HUES64 (cell line): ENCODE data around the gene RPS10.

Experiments
- H3K27ac ChIP-seq: 2 replicates; pipeline ENCODE4 v1.7.0; 2013; ENCODE audit warnings: low read depth, low read length, inconsistent platforms
- H3K27me3 ChIP-seq: 2 replicates; pipeline ENCODE4 v1.6.1; 2013; ENCODE audit warnings: mild to moderate bottlenecking, low read length; ENCODE audit not compliant: insufficient read depth
- H3K36me3 ChIP-seq: 2 replicates; pipeline ENCODE4 v1.6.1; 2013; ENCODE audit warnings: mild to moderate bottlenecking, low read length; ENCODE audit not compliant: insufficient read depth
- H3K4me1 ChIP-seq: 2 replicates; pipeline ENCODE4 v1.6.1; 2013; ENCODE audit warnings: mild to moderate bottlenecking, low read length, moderate library complexity; ENCODE audit not compliant: insufficient read depth
- H3K4me3 ChIP-seq: 2 replicates; pipeline ENCODE4 v1.5.1; 2013; ENCODE audit warnings: mild to moderate bottlenecking, low read length, moderate library complexity
- H3K9ac ChIP-seq: 2 replicates; pipeline ENCODE4 v1.6.1; 2013; ENCODE audit warnings: mild to moderate bottlenecking, low read depth, low read length
- H3K9me3 ChIP-seq: 2 replicates; pipeline ENCODE4 v1.6.1; 2013; ENCODE audit warnings: low read depth, low read length; ENCODE audit not compliant: insufficient read depth
- WGBS: fragments of 150-250, 120-280 bp; methylation state at CpG from one replicate; pipeline ENCODE4 v1.1.7; 2013; ENCODE audit warnings: missing lambda C conversion rate; 5-methylcytosine and 5-hydroxymethylcytosine counted together

Gene RPS10

DNA sequence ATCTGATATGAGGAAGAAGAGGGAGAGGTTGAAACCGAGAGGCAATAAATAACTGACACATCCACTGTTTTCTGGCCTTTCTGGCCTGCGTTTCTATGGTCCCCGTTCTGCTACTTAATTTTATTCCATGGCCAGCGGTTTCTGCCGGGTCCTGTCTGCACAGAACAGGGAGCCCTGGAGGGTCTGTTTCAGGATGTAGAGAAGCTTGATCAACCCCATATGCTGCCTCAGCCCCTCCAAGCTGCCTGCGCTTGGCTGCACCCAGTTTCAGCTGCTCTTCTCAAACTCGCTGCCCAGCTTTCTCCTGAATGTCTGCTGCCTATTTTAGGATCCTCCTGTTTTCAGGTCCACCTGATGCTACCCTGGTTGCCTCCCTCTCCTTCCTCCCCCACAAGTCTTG is 21.5 kb upstream of the RPS10 start:
- Histone ChIP-seq H3K27me3 (no peaks in the 10 kb centered on the region), H3K4me3 (no peak overlapping the region), H3K4me1 (no peaks in the 10 kb centered on the region), H3K9me3 (no peaks in the 10 kb centered on the region), H3K9ac (no peak overlapping the region), H3K27ac (no peak overlapping the region), H3K36me3 (no peaks in the 10 kb centered on the region)
- WGBS: 96% methylated on average over 7 of the region's 7 CpGs

DNA sequence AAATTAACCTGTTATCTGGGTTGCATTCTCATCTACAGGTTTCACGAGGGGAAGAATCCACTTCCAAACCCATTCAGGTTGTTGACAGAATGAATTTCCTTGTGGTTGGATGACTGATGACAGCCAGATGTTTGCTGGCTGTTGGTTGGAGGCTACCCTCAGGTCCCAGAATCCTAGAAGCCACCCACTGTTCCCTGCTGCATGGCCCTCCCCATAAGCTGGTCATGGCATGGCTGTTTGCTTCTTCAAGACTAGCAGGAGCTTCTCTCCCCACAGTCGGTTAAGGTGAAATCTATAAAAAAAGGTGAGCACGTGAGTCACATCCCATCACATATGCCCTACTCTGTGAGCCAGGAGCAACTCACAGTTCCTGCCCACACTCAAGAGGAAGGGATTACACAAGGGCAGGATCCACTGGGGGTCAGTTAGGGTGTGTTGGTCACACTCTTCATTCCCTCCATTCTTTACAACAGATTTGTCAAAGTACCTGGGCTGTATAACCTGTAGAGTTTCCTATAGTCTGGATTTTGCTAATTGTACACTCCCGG is 19.5 kb upstream of the RPS10 start:
- Histone ChIP-seq H3K36me3 (no peaks in the 10 kb centered on the region), H3K27ac (no peak overlapping the region), H3K4me3 (no peak overlapping the region), H3K27me3 (no peaks in the 10 kb centered on the region), H3K9me3 (no peaks in the 10 kb centered on the region), H3K9ac (no peak overlapping the region), H3K4me1 (no peaks in the 10 kb centered on the region)
- WGBS: 90% methylated on average over 4 of the region's 4 CpGs

DNA sequence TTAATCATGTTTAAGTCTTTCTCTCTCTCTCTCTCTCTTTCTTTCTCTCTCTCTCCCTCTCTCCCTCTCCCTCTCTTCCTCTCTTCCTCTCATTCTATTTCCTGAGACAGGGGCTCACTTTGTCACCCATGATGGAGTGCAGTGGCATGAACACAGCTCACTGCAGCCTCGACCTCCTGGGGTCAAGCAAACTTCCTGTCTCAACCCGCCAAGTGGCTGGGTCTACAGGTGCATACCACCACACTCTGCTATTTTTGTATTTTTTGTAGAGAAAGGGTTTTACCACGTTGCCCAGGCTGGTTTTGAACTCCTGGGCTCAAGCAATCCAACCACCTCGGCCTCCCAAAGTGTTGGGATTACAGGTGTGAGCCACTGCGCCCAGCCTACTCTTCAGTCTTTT is 15.7 kb upstream of the RPS10 start:
- Histone ChIP-seq H3K9me3 (peaks cover 13% of the 10 kb centered on the region), H3K4me3 (no peak overlapping the region), H3K9ac (no peak overlapping the region), H3K27me3 (no peaks in the 10 kb centered on the region), H3K4me1 (no peaks in the 10 kb centered on the region), H3K36me3 (no peaks in the 10 kb centered on the region), H3K27ac (no peak overlapping the region)
- 93% methylated on average over 5 of the region's 5 CpGs for WGBS

DNA sequence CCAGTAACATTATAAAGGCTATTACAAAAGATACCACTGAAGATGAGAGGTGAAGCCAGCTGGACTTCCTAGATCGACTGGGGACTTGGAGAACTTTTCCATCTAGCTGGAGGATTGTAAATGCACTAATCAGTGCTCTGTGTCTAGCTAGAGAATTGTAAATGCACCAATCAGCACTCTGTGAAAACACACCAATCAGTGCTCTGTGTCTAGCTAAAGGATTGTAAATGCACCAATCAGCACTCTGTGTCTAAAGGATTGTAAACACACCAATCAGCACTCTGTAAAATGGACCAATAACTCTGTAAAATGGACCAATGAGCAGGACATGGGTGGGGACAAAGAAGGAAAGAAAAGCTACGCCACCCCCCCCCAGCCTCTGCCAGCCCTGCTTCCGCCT is 13.6 kb upstream of the RPS10 start:
- H3K9me3 ChIP-seq: peaks cover 17% of the 10 kb centered on the region
- H3K36me3 ChIP-seq: no peaks in the 10 kb centered on the region
- H3K27ac ChIP-seq: no peak overlapping the region
- H3K27me3 ChIP-seq: no peaks in the 10 kb centered on the region
- H3K9ac ChIP-seq: no peak overlapping the region
- no peak overlapping the region for H3K4me3 ChIP-seq
- no peaks in the 10 kb centered on the region for H3K4me1 ChIP-seq
- 88% methylated on average over 1 of the region's 3 CpGs for WGBS

DNA sequence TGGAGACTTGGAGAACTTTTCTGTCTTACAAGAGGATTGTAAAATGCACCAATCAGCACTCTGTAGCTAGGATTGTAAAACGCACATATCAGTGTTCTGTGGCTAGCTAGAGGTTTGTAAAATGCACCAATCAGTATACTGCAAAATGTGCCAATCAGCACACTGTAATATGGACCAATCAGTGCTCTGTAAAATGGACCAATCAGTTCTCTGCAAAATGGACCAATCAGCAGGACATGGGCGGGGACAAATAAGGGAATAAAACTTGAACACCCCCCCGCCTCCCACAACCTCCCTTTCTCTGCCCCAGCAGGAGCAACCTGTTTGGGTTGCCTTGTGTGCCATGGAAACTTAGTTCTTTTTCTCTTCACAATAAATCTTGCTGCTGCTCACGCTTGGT is 12.8 kb upstream of the RPS10 start:
- Histone ChIP-seq H3K27ac (no peak overlapping the region), H3K9ac (no peak overlapping the region), H3K36me3 (no peaks in the 10 kb centered on the region), H3K4me1 (no peaks in the 10 kb centered on the region), H3K9me3 (peaks cover 17% of the 10 kb centered on the region), H3K27me3 (no peaks in the 10 kb centered on the region), H3K4me3 (no peak overlapping the region)
- WGBS: 91% methylated on average over 3 of the region's 4 CpGs

DNA sequence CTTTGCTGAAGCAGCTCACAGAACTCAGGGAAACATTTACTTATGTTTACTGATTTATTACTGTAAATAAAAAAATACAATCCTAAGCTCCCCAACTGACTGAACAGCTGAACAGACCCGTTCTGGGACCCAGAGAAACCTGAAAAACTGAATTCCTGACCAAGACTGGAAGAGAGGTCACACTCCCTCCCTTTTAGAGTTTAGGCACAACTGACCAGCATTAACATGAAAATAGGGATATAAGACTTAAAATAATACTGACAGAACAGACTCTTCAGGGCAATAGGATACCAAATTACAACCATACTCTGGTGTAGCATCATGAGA is 11.7 kb upstream of the RPS10 start:
- no peaks in the 10 kb centered on the region for H3K4me1 ChIP-seq
- no peaks in the 10 kb centered on the region for H3K36me3 ChIP-seq
- peaks cover 17% of the 10 kb centered on the region for H3K9me3 ChIP-seq
- WGBS: 100% methylated on average over 1 of the region's 1 CpG
- H3K4me3 ChIP-seq: no peak overlapping the region
- H3K27me3 ChIP-seq: no peaks in the 10 kb centered on the region
- H3K9ac ChIP-seq: no peak overlapping the region
- no peak overlapping the region for H3K27ac ChIP-seq

DNA sequence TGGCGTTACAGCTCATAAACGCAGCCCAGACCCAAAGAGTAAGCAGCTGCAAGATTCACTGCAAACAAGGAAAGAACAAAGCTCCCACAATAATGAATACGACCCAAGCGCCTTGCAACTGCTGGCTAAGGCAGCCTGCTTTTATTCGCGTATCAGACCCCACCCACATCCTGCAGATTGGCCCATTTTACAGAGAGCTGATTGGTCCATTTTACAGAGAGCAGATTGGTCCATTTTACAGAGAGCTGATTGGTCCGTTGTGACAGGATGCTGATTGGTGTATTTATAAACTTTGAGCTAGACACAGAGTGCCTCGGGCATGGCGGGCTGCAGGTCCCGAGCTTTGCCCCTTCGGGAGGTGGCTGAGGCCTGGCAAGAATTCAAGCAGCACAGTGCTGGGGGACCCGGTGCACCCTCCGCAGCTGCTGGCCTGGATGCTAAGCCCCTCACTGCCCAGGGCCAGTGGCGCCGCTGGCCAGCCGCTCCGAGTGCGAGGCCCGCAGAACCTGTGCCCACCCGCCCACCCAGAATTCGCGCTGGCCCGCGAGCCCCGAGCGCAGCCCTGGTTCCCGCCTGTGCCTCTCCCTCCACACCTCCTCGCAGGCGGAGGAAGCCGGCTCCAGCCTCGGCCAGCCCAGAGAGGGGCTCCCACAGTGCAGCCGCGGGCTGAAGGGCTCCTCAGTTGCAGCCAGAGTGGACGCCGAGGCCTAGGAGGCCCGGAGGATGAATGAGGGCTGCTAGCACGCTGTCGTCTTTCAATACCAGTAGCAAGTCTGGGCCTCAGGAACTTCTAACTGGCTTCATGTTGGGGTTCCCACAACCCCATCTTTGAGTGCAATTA is 11.2 kb upstream of the RPS10 start:
- no peak overlapping the region for H3K9ac ChIP-seq
- H3K4me1 ChIP-seq: no peaks in the 10 kb centered on the region
- peaks cover 17% of the 10 kb centered on the region for H3K9me3 ChIP-seq
- 94% methylated on average over 38 of the region's 38 CpGs for WGBS
- H3K36me3 ChIP-seq: no peaks in the 10 kb centered on the region
- no peak overlapping the region for H3K27ac ChIP-seq
- H3K27me3 ChIP-seq: no peaks in the 10 kb centered on the region
- H3K4me3 ChIP-seq: no peak overlapping the region

DNA sequence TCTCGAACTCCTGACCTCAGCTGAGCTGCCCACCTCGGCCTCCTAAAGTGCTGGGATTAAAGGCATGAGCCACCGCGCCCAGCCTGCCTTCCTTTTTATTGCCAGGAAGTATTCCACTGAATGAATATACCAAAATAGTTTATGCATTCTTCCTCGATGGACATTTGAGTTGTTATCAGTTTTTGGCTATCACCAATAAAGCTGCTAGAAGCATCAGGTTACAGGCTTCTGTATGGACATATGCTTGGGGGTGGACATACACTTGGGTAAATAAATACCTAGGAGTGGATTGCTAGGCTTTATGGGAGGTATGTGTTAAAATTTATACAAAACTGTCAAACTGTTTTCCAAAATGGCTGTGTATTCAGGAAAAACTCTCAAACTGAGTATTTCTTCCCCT is 10.0 kb upstream of the RPS10 start:
- no peaks in the 10 kb centered on the region for H3K36me3 ChIP-seq
- no peak overlapping the region for H3K9ac ChIP-seq
- no peak overlapping the region for H3K27ac ChIP-seq
- H3K9me3 ChIP-seq: peaks cover 17% of the 10 kb centered on the region
- H3K27me3 ChIP-seq: no peaks in the 10 kb centered on the region
- no peak overlapping the region for H3K4me3 ChIP-seq
- no peaks in the 10 kb centered on the region for H3K4me1 ChIP-seq
- 90% methylated on average over 5 of the region's 5 CpGs for WGBS

DNA sequence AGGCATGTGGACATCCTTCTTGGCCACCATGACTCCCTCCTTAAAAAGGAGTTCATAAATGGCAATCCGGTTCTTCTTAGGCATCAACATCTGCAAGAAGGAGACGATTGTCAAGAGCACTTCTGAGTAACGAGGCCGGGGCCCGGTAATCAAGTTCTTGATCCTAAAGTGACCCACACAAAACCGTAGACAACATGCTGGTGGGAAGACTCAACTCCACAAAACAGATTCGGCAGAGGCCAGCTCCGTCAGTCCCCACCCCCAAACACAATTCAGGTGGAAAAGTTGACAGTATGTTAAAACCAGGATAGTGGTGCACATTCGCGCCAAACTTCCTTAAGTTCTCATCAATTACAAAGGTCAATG is 754 bp downstream of the RPS10 start:
- Histone ChIP-seq H3K27ac (peak overlapping the region; percentile 84), H3K27me3 (no peaks in the 10 kb centered on the region), H3K9ac (peak overlapping the region; percentile 100), H3K36me3 (peaks cover 53% of the 10 kb centered on the region), H3K4me3 (peak overlapping the region; percentile 98), H3K4me1 (peaks cover 8% of the 10 kb centered on the region; the same call in 1 of the 2 replicates), H3K9me3 (no peaks in the 10 kb centered on the region)
- WGBS: 8% methylated on average over 10 of the region's 10 CpGs

DNA sequence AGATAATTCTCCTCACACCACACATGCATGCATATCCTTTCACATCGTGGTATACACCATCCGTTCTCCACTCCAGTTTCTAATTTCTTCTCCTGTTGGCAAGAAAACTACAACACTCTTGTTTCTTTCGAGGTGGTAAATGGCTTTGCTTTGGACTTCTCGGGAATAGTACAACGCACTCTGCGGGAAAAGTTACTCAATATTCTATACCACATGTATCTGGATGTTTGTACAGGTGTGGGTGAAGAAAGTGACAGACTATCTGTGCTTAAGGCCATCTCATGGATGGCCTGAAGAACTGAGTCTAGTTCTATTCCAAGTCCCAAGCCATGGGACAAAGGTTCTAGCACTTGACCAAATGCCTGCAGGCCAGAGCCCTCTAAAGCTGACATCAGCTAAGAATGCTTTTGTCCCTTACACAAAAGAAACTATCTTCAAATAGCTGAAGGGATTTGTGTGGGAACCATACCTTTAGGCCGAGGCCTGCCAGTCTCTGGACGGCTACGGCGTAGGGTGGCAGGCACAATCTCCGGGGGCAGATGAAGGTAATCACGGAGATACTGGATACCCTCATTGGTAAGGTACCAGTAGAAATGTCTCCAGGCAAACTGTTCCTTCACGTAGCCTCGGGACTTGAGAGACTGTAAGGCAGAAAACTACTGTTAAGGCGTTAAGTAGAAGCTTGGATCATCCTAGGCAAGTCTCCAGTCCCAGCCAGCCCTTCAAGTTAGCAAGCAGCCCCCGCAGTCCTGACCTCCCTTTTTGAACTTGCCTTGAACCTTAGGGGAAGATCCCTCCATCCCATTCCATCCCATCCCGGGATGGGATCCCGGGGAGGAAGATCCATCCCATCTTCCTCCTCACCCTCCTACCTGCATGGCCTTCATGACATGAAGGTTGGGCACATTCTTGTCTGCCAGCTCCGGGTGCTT is 1.4 kb downstream of the RPS10 start:
- Histone ChIP-seq H3K9me3 (no peaks in the 10 kb centered on the region), H3K9ac (peak overlapping the region; percentile 100), H3K4me3 (peak overlapping the region; percentile 98), H3K36me3 (peaks cover 60% of the 10 kb centered on the region), H3K4me1 (peaks cover 8% of the 10 kb centered on the region; the same call in 1 of the 2 replicates), H3K27me3 (no peaks in the 10 kb centered on the region), H3K27ac (peak overlapping the region; percentile 84)
- WGBS: 75% methylated on average over 16 of the region's 19 CpGs

DNA sequence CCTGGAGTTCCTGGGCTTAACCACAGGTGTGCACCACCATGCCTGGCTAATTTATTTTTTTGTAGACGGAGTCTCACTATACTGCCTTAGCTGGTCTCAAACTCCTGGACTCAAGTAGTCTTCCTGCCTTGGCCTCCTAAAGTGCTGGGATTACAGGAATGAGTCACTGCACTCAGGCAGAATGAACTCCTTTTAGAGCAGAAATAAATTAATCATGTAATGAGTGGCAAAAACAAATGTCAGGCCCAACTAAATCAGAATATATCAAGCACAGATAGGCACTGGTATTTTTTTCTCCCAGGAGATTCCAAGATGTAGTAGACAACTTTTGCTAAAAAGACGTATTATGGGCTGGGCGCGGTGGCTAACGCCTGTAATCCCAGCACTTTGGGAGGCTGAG is 2.6 kb downstream of the RPS10 start:
- H3K36me3 ChIP-seq: peaks cover 72% of the 10 kb centered on the region
- no peaks in the 10 kb centered on the region for H3K9me3 ChIP-seq
- H3K4me1 ChIP-seq: peaks cover 8% of the 10 kb centered on the region; the same call in 1 of the 2 replicates
- H3K4me3 ChIP-seq: no peak overlapping the region
- no peak overlapping the region for H3K9ac ChIP-seq
- H3K27ac ChIP-seq: peak overlapping the region; percentile 37
- H3K27me3 ChIP-seq: no peaks in the 10 kb centered on the region
- WGBS: 98% methylated on average over 5 of the region's 5 CpGs
